Measurements from ENCODE around the gene DDX5. TPM values are rescaled to one million over a fixed set of nuclear protein-coding genes. Genes with fewer than 3 reads are reported as not detected.

DDX5 gene
- total and polyA plus RNA-seq, 2 of the 13 experiments (the other 11 are each of a cell fraction or from before 2014, with no cell fraction given), result 503 to 684 TPM

GRCh38 chr17:64547319-64547718 is 41.2 kb upstream of the DDX5 start (continued):
- TF ChIP-seq PRDM15 (CRISPR knock-in tag; IDR thresholded peaks at IDR 0.05) (no peak), FOXO4 (CRISPR knock-in tag; conservative IDR thresholded peaks at IDR 0.05) (no peak), IKZF4 (CRISPR knock-in tag; IDR thresholded peaks at IDR 0.05; ENCODE audit: borderline replicate concordance, low read depth, not compliant biosample characterization) (no peak)

GRCh38 chr17:64546716-64547115 is 40.6 kb upstream of the DDX5 start:
- H3K9ac ChIP-seq (ENCODE audit: insufficient read depth, low read depth, low read length), result no peak overlapping the region
- FAIRE-seq, result no peak

More at GRCh38 chr17:64546716-64547115, 40.6 kb upstream of the DDX5 start:
- in situ Hi-C loops (cut with HindIII; ENCODE audit: extremely low pct_ligation_motif_present, low pct_unique_long_range_greater_than_20kb) (loop anchor here (25.0 kb wide), 1 partner anchor 91 kb away; no protein-coding TSS in a partner anchor), intact Hi-C loops (cut with micrococcal nuclease; ENCODE audit: unreplicated experiment) (no loop called here)
- ATAC-seq (no peak), DNase-seq (ENCODE audit: low spot score) (no peak)
- ChIA-PET CTCF (ENCODE audit: low intra/inter-chr PET ratio, low total read pairs) (no interaction called here), POLR2A (no interaction called here)
- no peak overlapping the region for H3K27ac ChIP-seq (ENCODE audit: extremely low read length, insufficient read depth, low read length)
- H3K36me3 ChIP-seq (replicated peaks in 1 of 2; ENCODE audit: control insufficient read depth in 1 of 2, insufficient read depth in 2 of 2, low read length in 2 of 2), result peaks cover 5 to 18% of the 10 kb centered on the region in 2 experiments; a peak in 4 of 5 replicates
- WGBS (ENCODE audit: low lambda C conversion rate), result 97% methylated on average over 7 of the region's 7 CpGs
- H3K27me3 ChIP-seq (ENCODE audit: control insufficient read depth in 1 of 2, insufficient read depth in 2 of 2, low read length in 2 of 2), result no peaks in the 10 kb centered on the region
- BruUV-seq (replicated peaks), result no TSS peak
- H3K9me3 ChIP-seq (ENCODE audit: low read length), result no peaks in the 10 kb centered on the region
- H3K4me3 ChIP-seq (replicated peaks in 1 of 3; ENCODE audit: insufficient read depth in 1 of 3, low read depth in 2 of 3, low read length in 3 of 3), result no peak overlapping the region
- H3K4me2 ChIP-seq (ENCODE audit: low read depth, low read length), result no peak overlapping the region
- H2AFZ ChIP-seq (ENCODE audit: low read length), result no peak overlapping the region
- no peaks in the 10 kb centered on the region for H3K79me2 ChIP-seq (ENCODE audit: insufficient read depth, low read length)
- H3K4me1 ChIP-seq (ENCODE audit: insufficient read depth, low read length), result no peaks in the 10 kb centered on the region
- no peak for TF ChIP-seq PAX8 (CRISPR knock-in tag; IDR thresholded peaks at IDR 0.05; ENCODE audit: borderline replicate concordance)
- no peak for TF ChIP-seq RXRB (CRISPR knock-in tag; IDR thresholded peaks at IDR 0.05; ENCODE audit: borderline replicate concordance)
- no peak for TF ChIP-seq GATAD1 (CRISPR knock-in tag; IDR thresholded peaks at IDR 0.05)
- no peak for TF ChIP-seq AFF4 (CRISPR knock-in tag; IDR thresholded peaks at IDR 0.05)
- H4K20me1 ChIP-seq (ENCODE audit: insufficient read depth, low read length), result no peaks in the 10 kb centered on the region

Data from HepG2 (cell line).